ENCODE data around the gene TSNAX.
"Not testable (repeated sequence)": the region's sequence is repeated elsewhere in the genome, so short reads cannot be mapped to it uniquely, and the experiment has no call there.

The TSNAX gene

DNA sequence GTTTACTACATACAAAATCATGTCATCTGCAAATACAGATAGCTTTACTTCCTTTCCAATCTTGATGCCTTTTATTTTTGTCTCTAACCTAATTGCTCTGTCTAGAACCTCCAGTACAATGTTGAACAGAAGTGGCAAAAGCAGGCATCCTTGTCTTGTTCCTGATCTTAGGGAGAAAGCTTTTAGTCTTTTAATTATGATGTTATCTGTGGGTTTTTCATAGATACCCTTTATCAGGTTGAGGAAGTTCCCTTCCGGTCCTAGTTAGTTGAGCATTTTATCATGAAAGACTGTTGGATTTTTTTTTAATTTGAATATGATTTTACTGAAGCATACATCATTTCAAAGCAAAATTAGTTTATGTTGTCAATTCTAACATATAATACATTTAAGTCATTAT lies 52.4 kb downstream of the TSNAX start:
- Mint-ChIP-seq H3K4me3 (no peak overlapping the region), H3K9me3 (no peaks in the 10 kb centered on the region), H3K27ac (ENCODE audit: low read depth) (no peak overlapping the region), H3K4me1 (no peaks in the 10 kb centered on the region), H3K36me3 (ENCODE audit: insufficient read depth) (no peaks in the 10 kb centered on the region), H3K27me3 (no peaks in the 10 kb centered on the region)
- ATAC-seq (replicated peaks; ENCODE audit: extremely low read depth, poor library complexity, severe bottlenecking) (no peak), DNase-seq (ENCODE audit: low spot score in 2 of 2) (no peak)

DNA sequence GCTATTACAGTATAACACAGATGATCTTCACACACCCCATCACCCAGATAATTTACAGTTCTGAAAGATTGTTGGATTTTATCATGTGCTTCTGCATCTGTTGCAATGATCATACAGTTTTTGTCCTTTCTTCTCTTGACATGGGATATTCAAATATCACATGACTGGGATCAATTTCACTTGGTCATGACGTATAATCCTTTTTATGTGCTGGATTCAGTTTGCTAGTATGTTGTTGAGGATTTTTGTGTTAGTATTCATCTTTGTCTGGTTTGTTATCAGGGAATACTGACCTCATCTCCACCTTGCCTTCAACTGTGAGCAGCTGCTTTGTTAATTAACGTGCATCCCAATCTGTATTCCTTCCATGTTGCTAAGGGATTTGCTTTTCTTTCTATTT lies 53.4 kb downstream of the TSNAX start:
- H3K4me3 Mint-ChIP-seq = no peak overlapping the region
- H3K27ac Mint-ChIP-seq (ENCODE audit: low read depth) = no peak overlapping the region
- no peaks in the 10 kb centered on the region for H3K36me3 Mint-ChIP-seq (ENCODE audit: insufficient read depth)
- H3K9me3 Mint-ChIP-seq = no peaks in the 10 kb centered on the region
- H3K27me3 Mint-ChIP-seq = no peaks in the 10 kb centered on the region
- DNase-seq (ENCODE audit: low spot score in 2 of 2) = no peak
- ATAC-seq (replicated peaks; ENCODE audit: extremely low read depth, poor library complexity, severe bottlenecking) = no peak
- no peaks in the 10 kb centered on the region for H3K4me1 Mint-ChIP-seq

DNA sequence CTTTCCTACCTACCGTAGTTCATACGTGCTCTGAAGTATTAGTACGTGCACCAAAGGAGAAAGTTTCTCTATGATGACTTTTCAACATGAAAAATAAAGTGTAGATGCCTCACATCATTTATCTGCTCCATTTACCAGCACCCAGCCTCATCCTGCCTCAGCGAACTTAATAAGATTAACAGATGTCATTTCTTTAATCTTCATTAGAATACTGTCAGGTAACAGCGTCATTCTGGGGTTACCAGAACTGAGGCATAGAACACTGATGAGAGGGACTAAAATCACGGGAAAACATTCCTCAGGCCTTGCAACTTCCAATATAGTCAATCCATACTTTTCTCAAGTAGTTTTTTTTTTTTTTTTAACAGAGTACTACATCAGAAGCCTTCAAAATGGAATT lies 54.9 kb downstream of the TSNAX start:
- H3K4me3 Mint-ChIP-seq = no peak overlapping the region
- no peaks in the 10 kb centered on the region for H3K36me3 Mint-ChIP-seq (ENCODE audit: insufficient read depth)
- no peak overlapping the region for H3K27ac Mint-ChIP-seq (ENCODE audit: low read depth)
- ATAC-seq (replicated peaks; ENCODE audit: extremely low read depth, poor library complexity, severe bottlenecking) (no peak), DNase-seq (ENCODE audit: low spot score in 2 of 2) (no peak)
- H3K4me1 Mint-ChIP-seq = no peaks in the 10 kb centered on the region
- H3K27me3 Mint-ChIP-seq = no peaks in the 10 kb centered on the region
- H3K9me3 Mint-ChIP-seq = no peaks in the 10 kb centered on the region

DNA sequence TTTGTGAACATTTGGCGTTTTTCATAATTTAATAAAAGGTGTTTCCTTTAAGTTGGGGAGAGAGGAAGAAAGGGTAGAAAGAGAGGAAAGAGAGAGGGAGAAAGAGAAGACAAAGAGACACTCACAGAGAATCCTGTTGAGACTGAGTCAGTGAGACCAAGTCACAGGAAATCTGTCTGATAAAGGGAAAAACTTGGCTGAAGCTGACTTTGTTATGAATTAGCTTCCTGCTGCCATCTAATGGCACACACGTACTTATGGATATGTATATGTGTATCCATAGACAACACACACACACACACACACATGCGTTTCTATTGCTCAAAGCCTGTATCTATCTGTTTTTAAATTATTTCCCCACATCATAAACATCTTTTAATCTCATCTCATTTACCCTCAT lies 55.6 kb downstream of the TSNAX start:
- Mint-ChIP-seq H3K27me3 (no peaks in the 10 kb centered on the region), H3K4me3 (no peak overlapping the region), H3K36me3 (ENCODE audit: insufficient read depth) (no peaks in the 10 kb centered on the region), H3K9me3 (no peaks in the 10 kb centered on the region), H3K4me1 (no peaks in the 10 kb centered on the region), H3K27ac (ENCODE audit: low read depth) (no peak overlapping the region)
- ATAC-seq (replicated peaks; ENCODE audit: extremely low read depth, poor library complexity, severe bottlenecking) (no peak), DNase-seq (ENCODE audit: low spot score in 2 of 2) (no peak)

DNA sequence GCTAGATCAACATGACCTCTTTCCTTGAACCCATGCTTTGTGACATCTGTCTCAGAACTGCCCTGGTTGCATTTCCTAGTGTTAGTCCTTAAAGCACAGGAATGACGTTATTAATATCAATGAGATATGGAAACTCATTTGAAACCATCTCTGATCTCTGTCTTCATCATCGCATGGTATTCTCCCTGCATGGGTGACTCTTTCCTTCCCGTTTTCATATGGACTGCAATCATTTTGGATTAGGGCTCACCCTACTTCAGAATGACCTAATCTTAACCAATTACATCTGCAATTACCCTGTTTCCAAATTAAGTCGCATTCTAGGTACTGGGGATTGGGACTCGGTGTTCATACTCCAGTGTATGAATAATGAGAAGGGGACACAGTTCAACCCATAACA lies 56.5 kb downstream of the TSNAX start:
- H3K4me1 Mint-ChIP-seq = no peaks in the 10 kb centered on the region
- no peak overlapping the region for H3K27ac Mint-ChIP-seq (ENCODE audit: low read depth)
- DNase-seq (ENCODE audit: low spot score in 2 of 2) (no peak), ATAC-seq (replicated peaks; ENCODE audit: extremely low read depth, poor library complexity, severe bottlenecking) (no peak)
- H3K9me3 Mint-ChIP-seq = no peaks in the 10 kb centered on the region
- H3K27me3 Mint-ChIP-seq = no peaks in the 10 kb centered on the region
- no peaks in the 10 kb centered on the region for H3K36me3 Mint-ChIP-seq (ENCODE audit: insufficient read depth)
- H3K4me3 Mint-ChIP-seq = no peak overlapping the region

DNA sequence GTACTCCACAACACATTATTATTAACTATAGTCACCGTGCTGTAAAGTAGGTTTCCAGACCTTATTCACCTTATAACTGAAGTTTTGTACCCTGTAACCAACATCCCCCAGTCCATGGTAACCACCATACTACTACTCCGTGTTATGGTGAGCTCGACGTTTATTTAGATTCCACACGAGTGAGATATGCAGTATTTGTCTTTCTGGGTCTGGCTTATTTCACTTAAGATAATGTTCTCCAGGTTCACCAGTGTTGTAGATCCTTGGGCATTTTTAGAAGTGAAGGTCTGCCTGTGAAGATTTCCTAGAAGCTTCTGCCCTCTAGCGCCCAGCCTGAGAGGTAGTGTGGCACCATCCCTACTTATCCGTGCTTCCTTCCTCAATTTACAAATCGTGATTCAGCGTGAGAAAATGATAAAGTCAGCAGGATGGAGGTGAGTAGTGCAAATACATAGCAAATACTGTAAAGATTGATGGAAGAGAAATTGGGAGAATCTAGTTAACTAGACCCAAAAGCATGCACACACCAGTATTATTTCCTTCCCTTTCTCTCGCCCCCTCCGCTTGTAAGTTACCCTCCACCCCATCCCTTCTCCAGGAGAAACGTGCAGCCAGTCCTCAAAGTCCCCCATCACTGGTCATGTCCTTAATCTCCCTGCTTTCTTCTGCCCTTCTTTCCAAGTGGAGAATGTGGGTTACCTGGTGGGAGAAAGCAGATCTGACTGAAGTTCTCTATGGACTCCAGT lies 62.2 kb downstream of the TSNAX start:
- Mint-ChIP-seq H3K27me3 (no peaks in the 10 kb centered on the region), H3K27ac (ENCODE audit: low read depth) (no peak overlapping the region), H3K4me1 (no peaks in the 10 kb centered on the region), H3K36me3 (ENCODE audit: insufficient read depth) (peaks cover 1% of the 10 kb centered on the region), H3K9me3 (no peaks in the 10 kb centered on the region), H3K4me3 (no peak overlapping the region)
- no peak for DNase-seq (ENCODE audit: low spot score in 2 of 2)
- peak; percentile 19 for ATAC-seq (replicated peaks; ENCODE audit: extremely low read depth, poor library complexity, severe bottlenecking)

DNA sequence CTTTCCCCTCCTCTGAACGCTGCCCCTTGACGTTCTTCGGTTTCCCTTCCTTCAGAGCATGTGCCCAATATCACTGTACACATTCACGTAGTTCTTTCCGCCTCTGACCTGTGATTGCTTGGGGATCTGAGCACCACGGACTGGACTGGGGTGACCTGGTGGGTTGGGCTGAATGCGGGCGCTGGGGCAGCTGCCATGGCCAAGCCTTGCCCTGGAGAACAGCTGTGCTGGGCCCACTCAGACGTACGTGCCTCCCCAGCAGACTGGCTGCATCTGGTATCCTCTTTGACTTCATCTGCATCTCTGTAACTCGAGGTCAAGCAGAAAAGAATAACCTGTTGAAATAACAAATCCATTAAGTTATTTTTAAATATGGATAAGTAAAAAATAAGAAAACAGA lies 63.0 kb downstream of the TSNAX start:
- DNase-seq (ENCODE audit: low spot score in 2 of 2) (no peak), ATAC-seq (replicated peaks; ENCODE audit: extremely low read depth, poor library complexity, severe bottlenecking) (no peak)
- H3K4me3 Mint-ChIP-seq = no peak overlapping the region
- H3K9me3 Mint-ChIP-seq = no peaks in the 10 kb centered on the region
- H3K4me1 Mint-ChIP-seq = no peaks in the 10 kb centered on the region
- peaks cover 1% of the 10 kb centered on the region for H3K36me3 Mint-ChIP-seq (ENCODE audit: insufficient read depth)
- no peaks in the 10 kb centered on the region for H3K27me3 Mint-ChIP-seq
- no peak overlapping the region for H3K27ac Mint-ChIP-seq (ENCODE audit: low read depth)

DNA sequence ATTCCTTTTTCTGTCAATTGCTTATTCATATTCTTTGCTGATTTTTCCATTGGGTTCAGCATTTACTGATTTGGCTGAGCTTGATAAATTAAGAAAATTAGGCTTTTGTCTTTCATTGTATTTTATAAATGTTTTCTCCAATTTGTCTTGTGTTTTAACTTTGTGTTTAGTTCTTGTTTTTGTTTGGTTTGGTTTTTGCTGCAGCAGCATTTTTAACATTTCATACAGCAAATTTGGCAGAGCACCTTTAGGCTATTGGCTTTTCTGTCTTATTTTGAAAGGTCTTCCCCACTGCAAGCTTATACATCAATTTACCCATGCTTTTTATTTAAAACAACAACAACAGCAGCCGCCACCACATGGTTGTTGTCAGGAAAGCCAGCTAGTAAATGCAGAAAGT lies 64.3 kb downstream of the TSNAX start:
- ATAC-seq (replicated peaks; ENCODE audit: extremely low read depth, poor library complexity, severe bottlenecking) (no peak), DNase-seq (ENCODE audit: low spot score in 2 of 2) (no peak)
- Mint-ChIP-seq H3K4me3 (no peak overlapping the region), H3K27ac (ENCODE audit: low read depth) (no peak overlapping the region), H3K9me3 (no peaks in the 10 kb centered on the region), H3K36me3 (ENCODE audit: insufficient read depth) (peaks cover 1% of the 10 kb centered on the region), H3K4me1 (no peaks in the 10 kb centered on the region), H3K27me3 (no peaks in the 10 kb centered on the region)

DNA sequence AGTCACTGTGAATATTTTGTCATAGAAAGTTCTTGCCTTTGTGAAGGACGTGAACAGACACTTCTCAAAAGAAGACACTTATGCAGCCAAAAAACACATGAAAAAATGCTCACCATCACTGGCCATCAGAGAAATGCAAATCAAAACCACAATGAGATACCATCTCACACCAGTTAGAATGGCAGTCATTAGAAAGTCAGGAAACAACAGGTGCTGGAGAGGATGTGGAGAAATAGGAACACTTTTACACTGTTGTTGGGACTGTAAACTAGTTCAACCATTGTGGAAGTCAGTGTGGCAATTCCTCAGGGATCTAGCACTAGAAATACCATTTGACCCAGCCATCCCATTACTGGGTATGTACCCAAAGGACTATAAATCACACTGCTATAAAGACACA lies 64.8 kb downstream of the TSNAX start:
- not testable (repeated sequence) for H3K9me3 Mint-ChIP-seq; H3K27ac Mint-ChIP-seq (ENCODE audit: low read depth); ATAC-seq (replicated peaks; ENCODE audit: extremely low read depth, poor library complexity, severe bottlenecking); DNase-seq (ENCODE audit: low spot score in 2 of 2); H3K27me3 Mint-ChIP-seq; H3K36me3 Mint-ChIP-seq (ENCODE audit: insufficient read depth); H3K4me3 Mint-ChIP-seq; H3K4me1 Mint-ChIP-seq

DNA sequence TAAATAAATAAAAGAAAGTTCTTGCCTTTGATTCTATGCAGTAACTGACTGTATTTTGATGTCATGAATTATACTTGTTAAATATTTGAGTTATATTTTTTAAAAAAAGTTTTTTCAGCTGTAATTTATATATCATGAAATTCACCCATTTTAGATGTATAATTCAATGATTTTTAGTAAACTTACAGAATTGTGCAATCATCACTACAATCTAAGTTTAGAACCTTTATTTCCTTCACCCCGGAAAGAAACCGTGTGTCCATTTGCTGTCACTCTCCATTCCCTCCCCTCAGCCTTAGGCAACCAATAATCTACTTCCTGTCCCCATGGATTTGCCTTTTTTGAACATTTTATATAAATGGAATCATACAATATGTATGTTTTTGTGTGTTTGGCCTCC lies 65.7 kb downstream of the TSNAX start:
- ATAC-seq (replicated peaks; ENCODE audit: extremely low read depth, poor library complexity, severe bottlenecking) (no peak), DNase-seq (ENCODE audit: low spot score in 2 of 2) (no peak)
- H3K27ac Mint-ChIP-seq (ENCODE audit: low read depth) = no peak overlapping the region
- no peaks in the 10 kb centered on the region for H3K9me3 Mint-ChIP-seq
- H3K36me3 Mint-ChIP-seq (ENCODE audit: insufficient read depth) = peaks cover 1% of the 10 kb centered on the region
- H3K27me3 Mint-ChIP-seq = no peaks in the 10 kb centered on the region
- H3K4me3 Mint-ChIP-seq = no peak overlapping the region
- no peaks in the 10 kb centered on the region for H3K4me1 Mint-ChIP-seq

DNA sequence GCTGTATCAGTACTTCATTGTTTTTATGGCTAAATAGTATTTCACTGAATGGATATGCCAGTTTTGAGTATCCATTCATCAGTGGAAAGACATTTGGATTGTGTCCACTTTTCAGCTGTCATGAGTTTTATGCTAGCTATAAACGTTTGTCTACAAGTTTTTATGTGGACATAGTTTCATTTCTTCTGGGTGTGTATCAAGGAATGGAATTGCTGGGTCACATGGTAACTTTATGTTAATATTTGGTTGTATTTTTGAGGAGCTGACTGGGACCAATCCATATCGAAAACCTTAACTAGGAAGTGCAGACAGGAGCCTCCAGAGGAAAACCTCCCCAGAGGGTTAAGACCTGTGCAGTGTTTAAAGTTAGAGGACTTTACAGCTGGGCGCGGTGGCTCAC lies 66.3 kb downstream of the TSNAX start:
- no peak overlapping the region for H3K27ac Mint-ChIP-seq (ENCODE audit: low read depth)
- H3K4me1 Mint-ChIP-seq = no peaks in the 10 kb centered on the region
- no peaks in the 10 kb centered on the region for H3K27me3 Mint-ChIP-seq
- no peaks in the 10 kb centered on the region for H3K9me3 Mint-ChIP-seq
- ATAC-seq (replicated peaks; ENCODE audit: extremely low read depth, poor library complexity, severe bottlenecking) (no peak), DNase-seq (ENCODE audit: low spot score in 2 of 2) (no peak)
- H3K4me3 Mint-ChIP-seq = no peak overlapping the region
- peaks cover 1% of the 10 kb centered on the region for H3K36me3 Mint-ChIP-seq (ENCODE audit: insufficient read depth)

DNA sequence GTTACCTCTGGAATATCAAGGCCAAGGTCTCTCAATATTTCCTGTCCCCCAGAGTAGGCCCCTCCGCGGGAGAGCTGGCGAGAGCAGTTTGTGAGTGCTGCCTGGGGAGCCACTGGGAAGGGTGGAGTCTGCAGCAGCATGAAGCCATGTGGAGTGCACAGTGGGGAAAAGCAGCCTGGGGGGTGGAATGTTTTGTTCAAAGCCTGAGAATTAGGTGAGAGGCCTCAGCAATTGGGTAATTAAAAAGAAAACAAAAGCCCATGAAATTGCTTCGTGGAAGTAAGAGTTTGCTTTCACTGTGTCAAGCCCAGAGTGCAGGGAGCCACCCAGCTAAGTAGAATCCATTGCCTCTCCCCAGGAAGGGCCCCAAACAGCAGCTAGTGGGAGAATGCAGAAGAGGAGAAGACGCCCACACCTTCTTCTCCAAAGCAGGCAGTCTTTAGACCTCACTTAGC lies 67.9 kb downstream of the TSNAX start:
- Mint-ChIP-seq H3K27ac (ENCODE audit: low read depth) (no peak overlapping the region), H3K36me3 (ENCODE audit: insufficient read depth) (peaks cover 1% of the 10 kb centered on the region), H3K4me3 (no peak overlapping the region), H3K27me3 (no peaks in the 10 kb centered on the region), H3K9me3 (no peaks in the 10 kb centered on the region), H3K4me1 (no peaks in the 10 kb centered on the region)
- no peak for ATAC-seq (replicated peaks; ENCODE audit: extremely low read depth, poor library complexity, severe bottlenecking)
- no peak for DNase-seq (ENCODE audit: low spot score in 2 of 2)

DNA sequence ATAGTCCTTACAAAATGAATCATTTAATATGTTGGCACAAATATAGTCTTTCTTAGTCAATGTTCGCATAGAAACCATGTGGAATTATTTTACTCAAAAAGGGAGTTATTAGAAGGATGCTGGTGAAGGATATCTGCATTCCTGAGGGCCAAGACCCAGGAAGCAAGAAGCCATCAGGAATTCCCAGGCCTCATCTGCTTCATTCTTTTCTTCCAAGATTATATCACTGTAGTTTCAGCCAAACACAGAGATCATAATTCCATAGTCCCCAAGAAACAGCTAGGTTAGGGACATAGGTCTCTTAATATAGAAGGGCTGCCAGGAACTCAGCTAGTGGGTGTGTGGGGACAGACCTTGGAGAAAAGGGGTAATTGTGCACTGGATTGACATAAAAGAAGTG lies 69.5 kb downstream of the TSNAX start:
- peaks cover 1% of the 10 kb centered on the region for H3K36me3 Mint-ChIP-seq (ENCODE audit: insufficient read depth)

More for the DNA sequence above, 69.5 kb downstream of the TSNAX start:
- no peak overlapping the region for H3K27ac Mint-ChIP-seq (ENCODE audit: low read depth)
- no peaks in the 10 kb centered on the region for H3K27me3 Mint-ChIP-seq
- H3K9me3 Mint-ChIP-seq = no peaks in the 10 kb centered on the region
- DNase-seq (ENCODE audit: low spot score in 2 of 2) (no peak), ATAC-seq (replicated peaks; ENCODE audit: extremely low read depth, poor library complexity, severe bottlenecking) (no peak)
- no peaks in the 10 kb centered on the region for H3K4me1 Mint-ChIP-seq
- no peak overlapping the region for H3K4me3 Mint-ChIP-seq
